Stimulated activated naive CD8-positive, alpha-beta T cell treated with anti-CD3 and anti-CD28 coated beads, Interleukin-15, amount 100 ng/mL, for 72 hours (primary cell): Measurements from ENCODE around the gene MICAL1.

Experiments used
- ATAC-seq: fragments of 150-1000 bp; cut with Tn5 transposase; 2 replicates; pipeline ENCODE4 v1.10.0; 2021; ENCODE audit warnings: mild to moderate bottlenecking, moderate library complexity
- DNase-seq, 2 donors: peaks; one replicate each; pipeline ENCODE4 v3.0.0; 2021 to 2022
- H3K27ac Mint-ChIP-seq, 2 donors: one replicate each; pipeline ENCODE4 v1.8.0; 2022; ENCODE audit warnings: mild to moderate bottlenecking in 2 of 2, mixed read lengths in 2 of 2, moderate library complexity in 2 of 2
- H3K27me3 Mint-ChIP-seq: one replicate; pipeline ENCODE4 v1.8.0; 2022; ENCODE audit warnings: mixed read lengths
- H3K4me1 Mint-ChIP-seq: one replicate; pipeline ENCODE4 v1.8.0; 2022; ENCODE audit warnings: mild to moderate bottlenecking, mixed read lengths
- H3K4me3 Mint-ChIP-seq, 2 donors: one replicate each; pipeline ENCODE4 v1.8.0; 2022; ENCODE audit warnings: mild to moderate bottlenecking in 2 of 2, mixed read lengths in 2 of 2, moderate library complexity in 1 of 2
- H3K9me3 Mint-ChIP-seq, 2 donors: one replicate each; pipeline ENCODE4 v1.8.0; 2022; ENCODE audit warnings: mixed read lengths in 2 of 2

MICAL1 gene

GRCh38 chr6:109451376-109451775 is 4.2 kb downstream of the MICAL1 start:
- Mint-ChIP-seq H3K27ac (no peak overlapping the region), H3K4me3 (no peak overlapping the region), H3K27me3 (no peaks in the 10 kb centered on the region), H3K9me3 (no peaks in the 10 kb centered on the region), H3K4me1 (peaks cover 70% of the 10 kb centered on the region)
- no peak for ATAC-seq
- DNase-seq = no peak

- peaks cover 66% of the 10 kb centered on the region for H3K4me1 Mint-ChIP-seq
Observed at GRCh38 chr6:109450801-109451200, 4.8 kb downstream of the MICAL1 start.

GRCh38 chr6:109449795-109450673 is 5.5 kb downstream of the MICAL1 start:
- peak overlapping the region; percentile 21 to 76 for H3K4me3 Mint-ChIP-seq
- peak overlapping the region; percentile 83 to 90 for H3K27ac Mint-ChIP-seq
- no peaks in the 10 kb centered on the region for H3K9me3 Mint-ChIP-seq
- DNase-seq (peak in 1 of 2 donors; percentile 47), ATAC-seq (peak; percentile 70)
- H3K27me3 Mint-ChIP-seq = no peaks in the 10 kb centered on the region
- H3K4me1 Mint-ChIP-seq = peaks cover 72% of the 10 kb centered on the region

More at GRCh38 chr6:109450801-109451200, 4.8 kb downstream of the MICAL1 start:
- Mint-ChIP-seq H3K4me3 (no peak overlapping the region), H3K27ac (no peak overlapping the region), H3K9me3 (no peaks in the 10 kb centered on the region), H3K27me3 (no peaks in the 10 kb centered on the region)
- DNase-seq (no peak), ATAC-seq (no peak)

GRCh38 chr6:109449064-109449794 is 6.3 kb downstream of the MICAL1 start:
- Mint-ChIP-seq H3K27ac (no peak overlapping the region), H3K27me3 (no peaks in the 10 kb centered on the region), H3K4me1 (peaks cover 70% of the 10 kb centered on the region), H3K4me3 (no peak overlapping the region), H3K9me3 (no peaks in the 10 kb centered on the region)
- DNase-seq (no peak), ATAC-seq (peak; percentile 27)

GRCh38 chr6:109448615-109449014 is 7.0 kb downstream of the MICAL1 start:
- H3K4me1 Mint-ChIP-seq = peaks cover 69% of the 10 kb centered on the region
- no peaks in the 10 kb centered on the region for H3K27me3 Mint-ChIP-seq
- no peak overlapping the region for H3K27ac Mint-ChIP-seq
- H3K9me3 Mint-ChIP-seq = no peaks in the 10 kb centered on the region
- H3K4me3 Mint-ChIP-seq = no peak overlapping the region
- ATAC-seq (no peak), DNase-seq (no peak)

GRCh38 chr6:109447878-109448555 is 7.6 kb downstream of the MICAL1 start:
- Mint-ChIP-seq H3K4me1 (peaks cover 69% of the 10 kb centered on the region), H3K27me3 (no peaks in the 10 kb centered on the region), H3K4me3 (no peak overlapping the region), H3K27ac (no peak overlapping the region), H3K9me3 (no peaks in the 10 kb centered on the region)
- ATAC-seq = no peak
- no peak for DNase-seq

- no peaks in the 10 kb centered on the region for H3K9me3 Mint-ChIP-seq
- no peak overlapping the region for H3K27ac Mint-ChIP-seq
- DNase-seq (no peak), ATAC-seq (no peak)
- H3K4me3 Mint-ChIP-seq = no peak overlapping the region
- no peaks in the 10 kb centered on the region for H3K27me3 Mint-ChIP-seq
- peaks cover 69% of the 10 kb centered on the region for H3K4me1 Mint-ChIP-seq
Observed at GRCh38 chr6:109447087-109447486, 8.5 kb downstream of the MICAL1 start.

- Mint-ChIP-seq H3K27me3 (no peaks in the 10 kb centered on the region), H3K4me3 (no peak overlapping the region), H3K4me1 (peaks cover 70% of the 10 kb centered on the region), H3K9me3 (no peaks in the 10 kb centered on the region), H3K27ac (no peak overlapping the region)
- DNase-seq = no peak
- no peak for ATAC-seq
Observed at GRCh38 chr6:109446541-109446940, 9.0 kb downstream of the MICAL1 start.

GRCh38 chr6:109446072-109446471 is 9.5 kb downstream of the MICAL1 start:
- H3K4me1 Mint-ChIP-seq = peaks cover 75% of the 10 kb centered on the region
- ATAC-seq = no peak
- no peak for DNase-seq
- no peak overlapping the region for H3K27ac Mint-ChIP-seq
- H3K4me3 Mint-ChIP-seq = no peak overlapping the region
- no peaks in the 10 kb centered on the region for H3K9me3 Mint-ChIP-seq
- no peaks in the 10 kb centered on the region for H3K27me3 Mint-ChIP-seq

GRCh38 chr6:109445382-109445781 is 10.2 kb downstream of the MICAL1 start:
- Mint-ChIP-seq H3K4me1 (peaks cover 69% of the 10 kb centered on the region), H3K4me3 (no peak overlapping the region), H3K27me3 (no peaks in the 10 kb centered on the region), H3K9me3 (no peaks in the 10 kb centered on the region), H3K27ac (peak overlapping the region in 1 of 2 donors; percentile 89)
- ATAC-seq (no peak), DNase-seq (no peak)

- no peak overlapping the region for H3K4me3 Mint-ChIP-seq
- H3K4me1 Mint-ChIP-seq = peaks cover 50% of the 10 kb centered on the region
- ATAC-seq (no peak), DNase-seq (no peak)
- H3K9me3 Mint-ChIP-seq = no peaks in the 10 kb centered on the region
- peak overlapping the region in 1 of 2 donors; percentile 69 for H3K27ac Mint-ChIP-seq
- no peaks in the 10 kb centered on the region for H3K27me3 Mint-ChIP-seq
Observed at GRCh38 chr6:109443425-109443950, 12.1 kb downstream of the MICAL1 start.

- ATAC-seq = no peak
- peaks cover 41% of the 10 kb centered on the region for H3K4me1 Mint-ChIP-seq
- peak overlapping the region; percentile 88 to 96 for H3K4me3 Mint-ChIP-seq
- no peaks in the 10 kb centered on the region for H3K27me3 Mint-ChIP-seq
- H3K9me3 Mint-ChIP-seq = no peaks in the 10 kb centered on the region
- DNase-seq = no peak
- H3K27ac Mint-ChIP-seq = no peak overlapping the region
Observed at GRCh38 chr6:109442393-109442924, 13.1 kb downstream of the MICAL1 start.

- Mint-ChIP-seq H3K4me1 (peaks cover 41% of the 10 kb centered on the region), H3K27ac (peak overlapping the region; percentile 92 to 94), H3K27me3 (no peaks in the 10 kb centered on the region), H3K9me3 (no peaks in the 10 kb centered on the region), H3K4me3 (peak overlapping the region; percentile 88 to 96)
- peak; percentile 34 for ATAC-seq
- DNase-seq = peak; percentile 32 to 45
Observed at GRCh38 chr6:109441069-109441816, 14.3 kb downstream of the MICAL1 start.

GRCh38 chr6:109440331-109441068 is 15.1 kb downstream of the MICAL1 start, which contains the start of the genes PPIL6 and SMPD2:
PPIL6 (minus strand) TSS chr6:109440628; CDS start chr6:109440590, 38 bp downstream.
SMPD2 (plus strand) TSS chr6:109440724; CDS start chr6:109441122, 398 bp downstream.
- Mint-ChIP-seq H3K4me3 (peak within 1 kb of the TSS; percentile 88 to 96), H3K27ac (peak within 1 kb of the TSS; percentile 92 to 94), H3K9me3 (no peaks in the 10 kb centered on the region), H3K4me1 (peaks cover 39% of the 10 kb centered on the region), H3K27me3 (no peaks in the 10 kb centered on the region)
- DNase-seq (peak; percentile 76 to 78), ATAC-seq (peak; percentile 89)
